Measurements from ENCODE around the gene GTF2IRD1.

GRCh38 chr7:74545921-74546320, 92.2 kb downstream of the GTF2IRD1 start:
- TF ChIP-seq ZNF274 (IDR thresholded peaks at IDR 0.05; ENCODE audit: low read depth, low read length) (no peak), YY1 (IDR thresholded peaks at IDR 0.05; ENCODE audit: insufficient read depth, insufficient read length) (no peak), SUZ12 (IDR thresholded peaks at IDR 0.05; ENCODE audit: extremely low read depth, insufficient read depth, insufficient read length) (no peak)
